Left kidney (tissue), 8 donors: ENCODE measurements around the gene LYAR. TPM values are rescaled to one million over a fixed set of nuclear protein-coding genes. Genes with fewer than 3 reads are reported as not detected.
A peak's percentile ranks its signal among the peaks of the same experiment; 100 is the strongest.

Experiments
- DNase-seq: peaks from one replicate; pipeline ENCODE4 v3.0.0-alpha.2; 2013
- long read RNA-seq, 8 donors: transcript quantifications; one replicate each; lab custom pipeline, GENCODE V29; 2026
- polyA plus RNA-seq: library from polyadenylated mRNA; unstranded; fragments of 120-200 nt; gene quantifications from one replicate; pipeline ENCODE4 v1.2.1, GENCODE V29; 2013; ENCODE audit not compliant: insufficient read length

The LYAR gene
- polyA plus RNA-seq = 19.8 TPM
- long read RNA-seq, donor 1 = 0 reads
- long read RNA-seq, donor 2, partial matches to known transcripts = 0 of 3 reads
- long read RNA-seq, donor 2, other reads (novel, unspliced or antisense) = 0 of 3 reads
- long read RNA-seq, donor 3, partial matches to known transcripts = 0 of 4 reads
- long read RNA-seq, donor 3, other reads (novel, unspliced or antisense) = 0 of 4 reads
- long read RNA-seq, donor 4 = 0 reads
- long read RNA-seq, donor 5, transcript LYAR-201 (10 exons, 1,569 nt) = major isoform, 5 of 5 reads
- long read RNA-seq, donor 5, partial matches to known transcripts = 0 of 5 reads
- long read RNA-seq, donor 5, other reads (novel, unspliced or antisense) = 0 of 5 reads
- long read RNA-seq, donor 6 = 0 reads
- long read RNA-seq, donor 7, partial matches to known transcripts = 0 of 3 reads
- long read RNA-seq, donor 7, other reads (novel, unspliced or antisense) = 0 of 3 reads
- long read RNA-seq, donor 8, partial matches to known transcripts = 0 of 1 reads
- long read RNA-seq, donor 8, other reads (novel, unspliced or antisense) = 0 of 1 reads

- DNase-seq = peak; percentile 89
Measured at GRCh38 chr4:4289941-4290850, at the start of gene LYAR, which contains the start of gene ZBTB49. Gene LYAR (minus strand): TSS chr4:4290154. CDS start chr4:4283742, 6,412 bp downstream. Gene ZBTB49 (plus strand): TSS chr4:4290251. CDS start chr4:4299946, 9,695 bp downstream.

GRCh38 chr4:4339504-4340085 lies 49.6 kb upstream of the LYAR start:
- no peak for DNase-seq

DNA sequence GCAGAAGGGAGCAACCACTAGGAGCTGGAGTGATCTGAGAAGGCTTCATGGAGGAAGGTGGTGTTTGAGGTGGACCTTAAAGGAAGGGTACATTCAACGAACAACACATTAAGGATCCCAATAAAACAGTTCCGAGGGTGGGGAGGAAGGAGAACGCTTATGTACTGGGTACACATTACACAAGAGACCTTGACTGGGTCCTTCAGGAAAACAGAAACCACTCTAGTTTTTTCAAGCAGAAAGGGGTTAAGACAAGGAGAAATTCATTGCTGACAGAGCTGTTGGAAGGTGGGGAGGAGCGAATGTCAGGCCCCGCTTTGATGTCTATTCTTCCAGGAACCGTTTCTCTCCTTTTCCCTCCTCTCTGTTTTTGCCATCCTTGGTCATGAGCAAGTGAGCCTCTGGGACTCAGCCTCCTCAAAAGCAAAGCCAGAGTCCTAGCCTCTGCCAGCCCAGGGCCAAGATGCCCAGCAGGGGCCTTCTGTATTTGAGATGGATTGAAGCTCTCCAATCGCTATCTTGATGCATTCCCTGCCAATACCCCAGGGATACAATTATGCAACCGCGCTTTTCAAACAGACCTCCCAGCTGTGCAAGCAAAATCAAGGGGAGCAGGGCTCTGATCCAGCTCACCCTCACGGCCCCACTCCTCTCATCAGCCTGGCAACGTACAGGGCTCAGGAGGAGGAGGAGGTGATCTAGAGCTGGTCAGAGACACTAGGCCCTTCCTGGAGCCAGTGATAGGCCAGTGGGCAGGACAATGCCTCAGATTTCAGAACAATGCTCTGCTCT lies 48.5 kb upstream of the LYAR start:
- DNase-seq = no peak

- DNase-seq = peak; percentile 31
Measured at GRCh38 chr4:4334798-4335520, 45.0 kb upstream of the LYAR start.

- DNase-seq = no peak
Measured at GRCh38 chr4:4333265-4333706, 43.3 kb upstream of the LYAR start.

GRCh38 chr4:4332529-4332928 lies 42.6 kb upstream of the LYAR start:
- no peak for DNase-seq

- DNase-seq = no peak
Measured at GRCh38 chr4:4330794-4331193, 40.8 kb upstream of the LYAR start.

DNA sequence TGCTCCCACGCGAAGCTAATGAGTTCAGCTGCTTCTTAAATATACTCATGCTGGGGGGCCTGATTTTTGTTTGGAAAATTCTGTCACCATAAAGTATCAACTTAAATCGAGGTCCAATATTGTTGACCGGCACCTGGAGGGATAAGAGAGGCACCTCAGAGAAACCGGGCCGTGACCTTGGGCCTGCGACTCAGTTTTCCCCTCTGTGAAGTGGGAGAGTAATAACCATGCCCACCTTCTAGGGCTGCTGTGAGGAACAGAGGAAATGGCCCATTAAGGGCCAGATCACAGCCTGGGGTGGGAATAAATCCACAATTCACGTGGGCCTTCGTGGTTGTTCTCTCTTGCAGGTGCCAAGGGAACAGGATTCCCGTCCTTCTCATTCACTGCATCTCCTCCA lies 39.5 kb upstream of the LYAR start:
- DNase-seq = no peak

GRCh38 chr4:4328840-4329239 lies 38.9 kb upstream of the LYAR start:
- DNase-seq = no peak

- DNase-seq = no peak
Measured at GRCh38 chr4:4328206-4328605, 38.3 kb upstream of the LYAR start.

DNA sequence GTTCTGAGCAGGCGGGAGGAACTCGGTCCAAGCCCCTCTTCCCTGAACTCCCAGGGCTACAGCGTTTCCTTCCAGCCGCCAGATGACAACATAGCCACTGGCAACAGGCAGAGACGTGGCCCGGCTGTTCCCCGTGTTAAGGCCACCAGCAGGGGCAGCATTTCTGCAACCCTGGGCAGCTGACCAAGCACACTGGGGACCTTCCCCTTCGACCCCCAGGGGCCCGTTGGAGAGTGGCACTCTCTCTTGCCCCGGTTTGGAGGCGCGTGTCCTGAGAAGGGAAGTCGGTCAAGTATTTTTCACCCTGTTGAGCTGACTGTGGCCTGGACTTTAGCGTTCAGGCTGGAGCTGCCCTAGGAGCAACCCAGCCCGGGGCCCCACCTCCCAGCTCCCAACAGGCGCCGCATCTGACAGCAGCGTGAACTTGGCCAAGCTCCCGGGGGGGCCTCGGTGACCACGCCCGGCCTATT lies 37.7 kb upstream of the LYAR start:
- peak; percentile 25 for DNase-seq

DNA sequence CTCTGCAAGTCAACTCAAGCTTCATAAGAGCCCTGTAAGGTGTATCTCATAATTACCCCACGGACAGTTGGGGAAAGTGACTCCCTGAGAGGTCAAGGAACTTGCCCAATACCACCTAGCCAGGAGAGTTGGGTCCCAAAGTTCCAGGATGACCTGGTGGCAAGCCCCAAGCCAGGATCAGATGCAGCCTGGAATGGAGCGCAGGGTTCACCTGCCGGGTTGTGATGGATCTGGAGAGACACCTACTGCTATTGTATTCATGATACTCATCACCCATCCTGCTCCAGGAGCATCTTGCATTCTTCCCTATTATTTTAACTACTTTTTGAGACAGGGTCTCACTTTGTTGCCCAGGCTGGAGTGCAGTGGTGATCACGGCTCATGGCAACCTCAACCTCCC lies 36.2 kb upstream of the LYAR start:
- DNase-seq = no peak

DNA sequence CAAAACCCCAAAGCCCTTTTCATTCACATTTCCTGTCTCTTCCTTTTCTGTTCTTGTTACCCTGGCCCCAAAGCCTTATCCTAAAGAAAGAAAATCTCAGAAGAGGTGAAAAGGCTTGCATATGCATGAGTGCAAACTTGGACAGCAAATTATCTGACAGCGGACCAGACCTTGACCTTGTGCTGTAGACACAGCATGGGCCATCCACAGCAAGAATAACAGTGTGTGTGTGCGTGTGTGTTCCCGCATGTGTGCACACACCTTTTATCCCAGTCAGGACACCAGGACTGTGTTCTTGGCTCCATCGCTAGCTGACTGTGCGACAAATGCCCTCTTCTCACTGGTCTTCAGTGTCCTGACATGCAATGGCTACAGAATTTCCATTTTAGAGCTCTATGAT lies 35.4 kb upstream of the LYAR start:
- DNase-seq = no peak

GRCh38 chr4:4323705-4324534 lies 34.0 kb upstream of the LYAR start:
- no peak for DNase-seq

DNA sequence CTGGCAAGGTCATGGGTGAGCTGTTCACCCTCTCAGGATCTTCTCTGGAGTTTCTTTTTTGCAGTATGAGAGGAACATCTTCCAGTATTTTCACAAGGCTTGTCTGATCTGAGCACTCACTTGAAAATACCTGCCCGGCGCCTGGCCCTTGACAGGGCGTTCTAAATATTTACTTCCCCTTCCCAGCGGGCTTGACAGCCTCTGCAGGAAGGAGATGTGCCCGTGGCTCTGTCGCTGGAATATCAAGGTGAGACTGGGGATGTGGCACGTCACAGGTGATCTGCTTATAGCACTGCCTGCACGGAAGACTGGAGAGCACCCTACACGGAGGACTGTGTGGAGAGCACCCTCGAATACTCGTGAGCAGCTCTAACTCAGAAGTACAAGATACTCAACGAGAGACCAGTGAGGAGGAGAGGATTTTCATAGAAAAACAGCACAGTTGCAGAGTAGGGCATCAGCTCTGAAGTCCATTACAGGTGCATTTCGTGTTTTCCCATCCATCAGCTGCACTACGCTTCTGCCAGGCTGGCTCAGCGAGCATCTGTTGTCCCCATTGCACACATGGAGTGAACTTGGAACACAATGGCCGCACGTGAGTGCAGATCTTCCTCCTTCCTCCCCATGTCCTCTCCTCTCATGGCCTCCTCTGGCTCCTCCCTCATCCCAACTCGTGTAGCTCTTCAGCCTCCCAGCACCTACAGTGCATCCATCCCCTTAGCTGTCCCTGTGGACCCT lies 32.2 kb upstream of the LYAR start:
- no peak for DNase-seq

DNA sequence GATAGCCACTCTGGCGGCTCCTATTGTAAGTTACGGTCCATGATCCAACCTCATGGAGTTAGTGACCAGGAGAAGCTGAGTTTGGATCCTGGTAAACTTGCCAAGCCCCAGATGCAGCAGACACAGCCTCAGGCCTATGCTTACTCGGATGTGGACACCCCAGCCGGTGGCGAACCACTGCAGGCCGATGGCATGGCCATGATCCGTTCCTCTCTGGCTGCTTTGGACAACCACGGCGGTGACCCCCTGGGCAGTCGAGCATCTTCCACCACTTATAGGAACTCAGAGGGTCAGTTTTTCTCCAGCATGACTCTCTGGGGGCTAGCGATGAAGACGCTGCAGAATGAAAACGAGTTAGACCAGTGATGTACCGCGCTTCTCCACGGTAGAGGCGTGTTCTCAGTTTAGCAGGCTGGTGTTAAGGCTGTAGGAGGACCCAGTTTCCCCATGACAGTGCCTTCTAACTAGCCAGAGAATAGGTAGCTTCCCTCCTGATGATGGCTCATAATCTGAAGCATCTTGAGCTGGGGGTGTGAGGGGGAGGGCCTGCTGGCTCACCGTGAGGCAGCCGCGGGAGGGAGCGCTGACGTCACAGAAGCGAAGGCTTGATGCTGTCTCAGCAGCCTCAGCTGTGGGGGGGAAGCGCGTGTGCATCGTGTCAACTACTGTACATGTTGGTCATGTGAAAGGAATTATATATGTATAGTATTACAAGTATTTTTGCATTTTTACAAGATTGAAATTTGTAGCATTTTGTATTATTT lies 31.2 kb upstream of the LYAR start:
- DNase-seq = no peak

GRCh38 chr4:4320528-4320927 lies 30.6 kb upstream of the LYAR start:
- no peak for DNase-seq
